GM21367 (cell line): ENCODE results near the gene TST.

Experiments used
- ATAC-seq: cut with Tn5 transposase; IDR thresholded peaks from one replicate; pipeline ENCODE4 v1.9.1; 2021; ENCODE audit not compliant: unreplicated experiment

TST gene

GRCh38 chr22:37019309-37020191, at the start of gene TST, which contains the start of gene MPST:
TSS of gene TST (minus strand) at chr22:37019447. CDS start at chr22:37018732, 715 bp downstream.
TSS of gene MPST (plus strand) at chr22:37019742. CDS start at chr22:37019837, 95 bp downstream.
- peak; percentile 46 for ATAC-seq

- ATAC-seq: no peak
Observed at GRCh38 chr22:37068859-37069258, 49.6 kb upstream of the TST start.

GRCh38 chr22:37067428-37067827, 48.2 kb upstream of the TST start:
- no peak for ATAC-seq

GRCh38 chr22:37065961-37066360, 46.7 kb upstream of the TST start:
- no peak for ATAC-seq

- no peak for ATAC-seq
Observed at GRCh38 chr22:37065180-37065579, 45.9 kb upstream of the TST start.

GRCh38 chr22:37064553-37064952, 45.3 kb upstream of the TST start:
- ATAC-seq: no peak

GRCh38 chr22:37063431-37064420, 44.5 kb upstream of the TST start:
- no peak for ATAC-seq

- no peak for ATAC-seq
Observed at GRCh38 chr22:37062702-37063381, 43.6 kb upstream of the TST start.

- no peak for ATAC-seq
Observed at GRCh38 chr22:37062376-37062675, 43.1 kb upstream of the TST start.

- no peak for ATAC-seq
Observed at GRCh38 chr22:37061611-37062375, 42.5 kb upstream of the TST start.

- no peak for ATAC-seq
Observed at GRCh38 chr22:37060801-37061610, 41.8 kb upstream of the TST start.

GRCh38 chr22:37059876-37060449, 40.7 kb upstream of the TST start:
- ATAC-seq: no peak

- ATAC-seq: no peak
Observed at GRCh38 chr22:37058917-37059701, 39.9 kb upstream of the TST start.

- ATAC-seq: no peak
Observed at GRCh38 chr22:37057796-37058510, 38.7 kb upstream of the TST start.

- ATAC-seq: no peak
Observed at GRCh38 chr22:37057226-37057625, 38.0 kb upstream of the TST start.

GRCh38 chr22:37056246-37056645, 37.0 kb upstream of the TST start:
- ATAC-seq: no peak

GRCh38 chr22:37054600-37055365, 35.5 kb upstream of the TST start:
- ATAC-seq: no peak
